Measurements from ENCODE around the gene MAZ. TPM values are rescaled to one million over a fixed set of nuclear protein-coding genes. Genes with fewer than 3 reads are reported as not detected.
"Not testable (repeated sequence)": the region's sequence is repeated elsewhere in the genome, so short reads cannot be mapped to it uniquely, and the experiment has no call there.

MAZ gene
- total RNA-seq, 2 donors from 2014 or later, result 242 to 254 TPM

DNA sequence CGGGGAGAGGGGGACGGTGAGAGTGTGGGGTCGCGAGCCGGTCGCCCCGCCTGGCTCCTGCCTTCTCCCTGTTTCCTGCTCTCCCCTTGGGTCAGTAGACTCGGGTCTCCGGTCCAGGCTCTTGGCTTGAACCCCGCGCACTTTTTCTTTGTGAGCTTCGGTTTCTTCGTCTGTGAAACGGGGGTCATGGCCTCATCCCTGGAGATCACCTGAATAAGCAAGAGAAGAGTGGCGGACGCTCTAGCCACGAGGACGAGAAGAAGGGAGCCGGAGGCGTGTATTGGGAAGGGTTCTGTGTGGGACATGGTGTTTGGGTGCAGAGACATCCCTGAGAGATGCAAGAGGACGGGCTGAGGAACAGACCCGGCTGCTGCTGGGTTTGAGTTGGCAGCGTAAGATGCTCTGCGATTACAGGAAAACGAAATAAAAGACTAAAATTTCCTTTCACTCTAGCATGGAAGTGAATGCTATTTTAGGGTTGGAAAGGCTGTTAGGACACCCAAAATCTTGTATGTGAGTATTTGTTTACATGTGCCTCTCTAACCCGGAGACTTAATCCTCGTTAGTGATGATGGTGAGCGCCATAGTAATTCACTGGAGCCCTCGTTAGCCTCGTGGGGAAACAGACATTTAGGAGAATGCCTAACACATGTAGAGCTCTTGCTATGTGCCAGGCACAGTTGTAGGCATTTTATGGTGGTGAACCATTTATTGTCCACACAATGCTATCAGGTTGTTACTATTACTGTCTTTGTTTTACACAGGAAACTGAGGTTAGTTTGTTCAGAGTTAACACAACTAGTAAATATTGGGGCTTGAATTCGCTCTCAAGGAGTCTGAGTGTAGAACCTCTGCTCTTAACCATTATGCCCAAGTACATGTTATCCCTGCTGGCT, 15.1 kb upstream of the MAZ start:
- Mint-ChIP-seq H3K27ac (peak overlapping the region; percentile 96), H3K27me3 (no peaks in the 10 kb centered on the region), H3K4me3 (peak overlapping the region; percentile 98), H3K36me3 (ENCODE audit: low read depth) (peaks cover 8% of the 10 kb centered on the region), H3K4me1 (peaks cover 33% of the 10 kb centered on the region)
- DNase-seq, result no peak
- ATAC-seq, result no peak
- no peaks in the 10 kb centered on the region for H3K9me3 ChIP-seq (ENCODE audit: control insufficient read depth, low read length, poor library complexity, severe bottlenecking)

DNA sequence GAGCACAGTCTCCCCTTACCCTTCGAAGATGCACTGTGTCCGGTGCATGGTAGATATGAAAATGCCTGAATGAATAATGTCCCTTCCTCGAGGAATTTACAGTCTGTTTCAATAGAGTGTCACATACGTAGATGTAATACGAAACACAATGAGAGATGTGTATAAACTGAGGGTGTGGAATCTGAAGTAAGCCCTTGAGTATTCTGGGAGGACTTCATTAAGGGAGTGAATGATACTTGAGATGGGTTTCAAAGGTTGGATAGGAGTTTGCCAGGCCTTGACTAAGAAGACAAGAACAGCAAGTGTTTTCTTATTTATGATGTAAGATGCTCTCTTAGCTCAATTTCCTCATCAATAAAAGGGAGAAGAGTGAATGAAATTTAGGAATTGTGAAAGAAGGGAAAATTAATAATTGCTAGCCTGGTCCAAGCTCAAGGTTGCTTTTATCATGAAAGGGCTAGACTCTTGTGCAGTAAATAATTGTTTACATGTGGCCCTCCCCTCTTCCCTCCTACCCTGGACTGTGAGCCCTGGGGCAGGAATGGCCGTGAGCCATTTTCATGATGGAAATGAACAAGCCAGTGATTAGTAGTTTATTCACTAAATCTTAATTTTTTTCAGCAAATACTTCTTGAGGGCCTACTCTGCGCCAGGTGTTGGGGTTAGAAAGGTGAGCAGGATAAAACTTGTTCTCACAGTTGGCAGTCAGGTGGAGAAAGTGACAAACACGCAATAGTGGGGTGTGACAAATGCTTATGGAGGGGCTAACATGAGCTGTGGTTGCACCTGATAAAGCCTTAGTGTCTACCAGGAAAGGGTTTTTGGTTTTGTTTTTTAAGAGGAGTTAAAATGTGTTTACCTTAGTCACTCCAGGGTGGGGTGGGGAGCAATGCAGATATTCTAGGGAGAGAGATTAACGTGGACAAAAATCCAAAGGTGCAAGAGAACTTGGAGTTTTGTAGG, 14.2 kb upstream of the MAZ start:
- no peak for ATAC-seq
- H3K27ac Mint-ChIP-seq, result peak overlapping the region; percentile 96
- peaks cover 10% of the 10 kb centered on the region for H3K36me3 Mint-ChIP-seq (ENCODE audit: low read depth)
- H3K27me3 Mint-ChIP-seq, result no peaks in the 10 kb centered on the region
- DNase-seq, result no peak
- H3K4me3 Mint-ChIP-seq, result peak overlapping the region; percentile 98
- peaks cover 33% of the 10 kb centered on the region for H3K4me1 Mint-ChIP-seq
- no peaks in the 10 kb centered on the region for H3K9me3 ChIP-seq (ENCODE audit: control insufficient read depth, low read length, poor library complexity, severe bottlenecking)

DNA sequence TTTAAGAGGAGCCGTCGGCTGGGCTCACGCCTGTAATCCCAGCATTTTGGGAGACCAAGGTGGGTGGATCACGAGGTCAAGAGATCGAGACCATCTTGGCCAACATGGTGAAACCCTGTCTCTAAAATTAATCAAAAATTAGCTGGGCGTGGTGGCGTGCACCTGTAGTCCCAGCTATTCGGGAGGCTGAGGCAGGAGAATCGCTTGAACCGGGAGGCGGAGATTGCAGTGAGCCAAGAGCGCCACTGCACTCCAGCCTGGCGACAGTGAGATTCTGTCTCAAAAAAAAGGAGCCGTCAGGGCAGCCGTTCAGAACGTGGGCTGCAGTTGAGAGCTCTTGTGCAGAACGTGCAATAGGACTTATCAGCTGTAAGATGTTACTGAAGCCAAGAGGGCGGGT, 13.2 kb upstream of the MAZ start:
- H3K9me3 ChIP-seq (ENCODE audit: control insufficient read depth, low read length, poor library complexity, severe bottlenecking); DNase-seq; H3K27me3 Mint-ChIP-seq; ATAC-seq; H3K4me3 Mint-ChIP-seq: not testable (repeated sequence)
- H3K36me3 Mint-ChIP-seq (ENCODE audit: low read depth), result peaks cover 12% of the 10 kb centered on the region
- peaks cover 33% of the 10 kb centered on the region for H3K4me1 Mint-ChIP-seq
- H3K27ac Mint-ChIP-seq, result peak overlapping the region; percentile 96

DNA sequence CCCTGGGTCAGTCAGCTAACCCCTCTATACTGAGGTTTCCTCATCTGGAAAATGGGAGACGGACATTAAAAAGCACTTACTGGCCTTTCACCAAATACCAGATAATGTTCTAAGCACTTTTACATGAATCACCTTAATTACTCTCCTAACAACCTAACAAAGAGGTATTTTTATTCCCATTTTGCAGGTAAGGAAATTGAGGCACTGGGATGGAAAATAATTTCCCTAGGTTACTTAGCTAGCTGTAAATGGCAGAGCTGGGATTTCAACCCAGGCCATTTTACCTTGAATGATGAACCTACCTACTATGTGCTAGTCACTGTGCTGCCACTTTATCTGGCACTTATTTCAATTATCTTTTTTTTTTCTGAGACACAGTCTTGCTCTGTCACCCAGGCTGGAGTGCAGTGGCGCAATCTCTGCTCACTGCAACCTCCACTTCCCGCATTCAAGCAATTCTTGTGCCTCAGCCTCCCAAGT, 12.1 kb upstream of the MAZ start:
- H3K9me3 ChIP-seq (ENCODE audit: control insufficient read depth, low read length, poor library complexity, severe bottlenecking), result no peaks in the 10 kb centered on the region
- no peak overlapping the region for H3K4me3 Mint-ChIP-seq
- DNase-seq (no peak), ATAC-seq (no peak)
- peak overlapping the region; percentile 53 for H3K27ac Mint-ChIP-seq
- peaks cover 31% of the 10 kb centered on the region for H3K4me1 Mint-ChIP-seq
- peaks cover 14% of the 10 kb centered on the region for H3K36me3 Mint-ChIP-seq (ENCODE audit: low read depth)
- H3K27me3 Mint-ChIP-seq, result no peaks in the 10 kb centered on the region

DNA sequence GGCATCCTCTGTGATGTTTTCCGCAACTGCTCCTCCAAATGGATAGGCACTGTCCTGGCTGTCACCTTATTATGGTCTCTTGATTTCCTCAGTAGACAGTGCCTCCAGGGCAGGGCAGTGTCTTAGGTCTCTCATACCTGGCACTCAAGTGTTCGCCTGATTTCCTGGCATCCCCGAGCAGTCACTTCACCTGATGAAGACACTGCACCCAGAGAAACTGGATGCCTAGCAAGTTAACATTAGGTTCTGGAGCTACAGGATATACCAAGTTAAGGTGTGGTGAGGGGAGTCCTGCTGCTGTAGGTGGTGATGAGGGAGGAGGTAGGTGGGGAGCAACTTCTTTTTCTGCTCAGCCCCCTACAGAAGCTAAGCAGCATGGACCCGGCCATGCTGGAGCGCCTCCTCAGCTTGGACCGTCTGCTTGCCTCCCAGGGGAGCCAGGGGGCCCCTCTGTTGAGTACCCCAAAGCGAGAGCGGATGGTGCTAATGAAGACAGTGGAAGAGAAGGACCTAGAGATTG, 3.9 kb upstream of the MAZ start:
- Mint-ChIP-seq H3K4me3 (peak overlapping the region; percentile 19), H3K27me3 (no peaks in the 10 kb centered on the region), H3K27ac (peak overlapping the region; percentile 100), H3K4me1 (peaks cover 24% of the 10 kb centered on the region), H3K36me3 (ENCODE audit: low read depth) (peaks cover 4% of the 10 kb centered on the region)
- no peaks in the 10 kb centered on the region for H3K9me3 ChIP-seq (ENCODE audit: control insufficient read depth, low read length, poor library complexity, severe bottlenecking)
- no peak for ATAC-seq
- no peak for DNase-seq

DNA sequence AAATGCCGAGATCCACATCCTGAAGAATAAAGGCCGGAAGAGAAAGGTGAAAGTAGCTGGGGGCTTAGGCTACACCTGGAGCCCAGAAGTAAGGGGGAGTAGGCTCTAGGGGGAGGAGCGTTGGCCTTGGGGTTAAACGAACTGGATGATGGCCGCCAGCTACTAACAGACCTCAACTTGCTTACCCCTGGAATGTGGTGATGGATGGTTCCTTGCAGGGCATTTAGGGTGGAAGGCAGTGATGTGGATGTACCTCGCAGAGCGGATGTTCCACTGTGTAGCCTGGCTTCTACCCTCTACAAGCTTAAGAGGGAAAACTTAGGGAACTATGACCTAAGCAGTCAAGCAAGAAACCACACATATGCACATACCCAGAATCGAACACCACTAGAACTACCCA, 2.3 kb upstream of the MAZ start:
- no peaks in the 10 kb centered on the region for H3K27me3 Mint-ChIP-seq
- DNase-seq (no peak), ATAC-seq (no peak)
- no peaks in the 10 kb centered on the region for H3K9me3 ChIP-seq (ENCODE audit: control insufficient read depth, low read length, poor library complexity, severe bottlenecking)
- H3K4me1 Mint-ChIP-seq, result peaks cover 38% of the 10 kb centered on the region
- peaks cover 2% of the 10 kb centered on the region for H3K36me3 Mint-ChIP-seq (ENCODE audit: low read depth)
- peak overlapping the region; percentile 100 for H3K27ac Mint-ChIP-seq
- peak overlapping the region; percentile 100 for H3K4me3 Mint-ChIP-seq

DNA sequence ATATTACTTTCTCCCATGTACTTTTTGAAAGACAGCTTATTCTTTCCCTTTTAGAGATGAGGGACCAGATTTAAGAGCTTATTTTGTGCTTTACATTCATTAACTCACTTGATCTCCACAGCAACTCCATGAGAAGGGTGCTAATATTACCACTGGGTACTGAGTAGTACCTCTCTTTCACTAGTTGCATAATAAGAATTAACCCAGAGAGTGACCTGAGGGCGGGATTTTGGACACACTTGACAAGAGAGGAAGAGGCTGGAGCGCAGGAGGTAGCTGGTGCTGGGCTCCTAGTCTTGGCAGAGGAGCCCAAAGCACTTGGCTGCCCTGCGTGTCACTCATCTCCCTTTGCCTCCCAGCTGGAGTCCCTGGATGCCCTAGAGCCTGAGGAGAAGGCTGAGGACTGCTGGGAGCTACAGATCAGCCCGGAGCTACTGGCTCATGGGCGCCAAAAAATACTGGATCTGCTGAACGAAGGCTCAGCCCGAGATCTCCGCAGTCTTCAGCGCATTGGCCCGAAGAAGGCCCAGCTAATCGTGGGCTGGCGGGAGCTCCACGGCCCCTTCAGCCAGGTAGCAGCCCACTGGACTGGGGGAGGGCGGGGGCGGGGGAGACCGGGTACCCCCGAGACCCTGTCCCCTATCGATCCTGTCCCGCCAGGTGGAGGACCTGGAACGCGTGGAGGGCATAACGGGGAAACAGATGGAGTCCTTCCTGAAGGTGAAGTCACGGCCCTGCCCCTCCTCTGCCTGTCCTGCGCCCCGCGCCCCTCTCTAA, 1.7 kb upstream of the MAZ start:
- peak overlapping the region; percentile 100 for H3K27ac Mint-ChIP-seq
- H3K36me3 Mint-ChIP-seq (ENCODE audit: low read depth), result peaks cover 2% of the 10 kb centered on the region
- H3K4me1 Mint-ChIP-seq, result peaks cover 38% of the 10 kb centered on the region
- H3K9me3 ChIP-seq (ENCODE audit: control insufficient read depth, low read length, poor library complexity, severe bottlenecking), result no peaks in the 10 kb centered on the region
- no peak for DNase-seq
- ATAC-seq, result no peak
- peak overlapping the region; percentile 100 for H3K4me3 Mint-ChIP-seq
- H3K27me3 Mint-ChIP-seq, result no peaks in the 10 kb centered on the region

DNA sequence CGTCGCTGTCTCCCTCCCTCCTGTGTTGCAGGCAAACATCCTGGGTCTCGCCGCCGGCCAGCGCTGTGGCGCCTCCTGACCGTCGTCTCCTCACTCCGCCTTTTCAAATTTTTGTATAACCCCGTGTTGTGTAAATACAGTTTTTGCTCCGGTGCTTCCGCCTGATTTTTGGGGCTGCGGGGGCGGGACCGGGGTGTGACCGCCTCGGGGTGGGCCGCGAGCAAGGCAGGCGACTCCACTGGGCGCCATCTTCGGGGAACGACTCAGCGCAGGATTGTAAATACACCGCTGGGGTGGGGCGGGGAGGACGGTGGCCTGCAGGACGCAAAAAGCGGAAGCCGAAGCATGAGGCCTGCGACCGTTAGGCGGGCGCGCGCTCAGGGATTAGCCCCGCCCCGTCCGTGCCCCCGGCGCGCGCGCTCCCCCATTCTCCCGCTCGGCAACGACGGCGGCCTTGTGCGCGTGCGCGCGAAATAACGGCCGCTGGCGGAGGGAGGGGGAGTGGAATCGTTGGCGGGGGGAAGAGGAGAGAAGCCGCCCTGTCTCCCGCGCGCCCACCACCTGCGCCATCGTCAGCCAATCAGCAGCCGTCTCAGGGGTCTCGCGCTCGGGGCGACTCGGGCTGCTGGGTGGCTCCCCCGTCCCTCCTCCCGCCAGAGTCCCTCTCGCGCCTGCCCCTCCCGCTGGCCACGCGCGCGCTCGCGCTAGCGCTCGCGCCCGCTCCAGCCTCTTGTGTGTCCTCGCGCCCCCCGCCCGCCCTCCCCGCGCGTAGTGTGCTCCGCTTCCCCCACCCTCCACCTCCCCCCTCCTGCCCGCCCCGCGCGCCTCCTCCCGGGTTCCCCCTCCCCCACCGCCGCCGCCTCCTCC, 864 bp upstream of the MAZ start:
- Mint-ChIP-seq H3K4me1 (peaks cover 44% of the 10 kb centered on the region), H3K27me3 (no peaks in the 10 kb centered on the region), H3K36me3 (ENCODE audit: low read depth) (peaks cover 2% of the 10 kb centered on the region), H3K27ac (peak overlapping the region; percentile 100), H3K4me3 (peak overlapping the region; percentile 100)
- DNase-seq, result peak; percentile 96
- ATAC-seq, result peak; percentile 74
- no peaks in the 10 kb centered on the region for H3K9me3 ChIP-seq (ENCODE audit: control insufficient read depth, low read length, poor library complexity, severe bottlenecking)

DNA sequence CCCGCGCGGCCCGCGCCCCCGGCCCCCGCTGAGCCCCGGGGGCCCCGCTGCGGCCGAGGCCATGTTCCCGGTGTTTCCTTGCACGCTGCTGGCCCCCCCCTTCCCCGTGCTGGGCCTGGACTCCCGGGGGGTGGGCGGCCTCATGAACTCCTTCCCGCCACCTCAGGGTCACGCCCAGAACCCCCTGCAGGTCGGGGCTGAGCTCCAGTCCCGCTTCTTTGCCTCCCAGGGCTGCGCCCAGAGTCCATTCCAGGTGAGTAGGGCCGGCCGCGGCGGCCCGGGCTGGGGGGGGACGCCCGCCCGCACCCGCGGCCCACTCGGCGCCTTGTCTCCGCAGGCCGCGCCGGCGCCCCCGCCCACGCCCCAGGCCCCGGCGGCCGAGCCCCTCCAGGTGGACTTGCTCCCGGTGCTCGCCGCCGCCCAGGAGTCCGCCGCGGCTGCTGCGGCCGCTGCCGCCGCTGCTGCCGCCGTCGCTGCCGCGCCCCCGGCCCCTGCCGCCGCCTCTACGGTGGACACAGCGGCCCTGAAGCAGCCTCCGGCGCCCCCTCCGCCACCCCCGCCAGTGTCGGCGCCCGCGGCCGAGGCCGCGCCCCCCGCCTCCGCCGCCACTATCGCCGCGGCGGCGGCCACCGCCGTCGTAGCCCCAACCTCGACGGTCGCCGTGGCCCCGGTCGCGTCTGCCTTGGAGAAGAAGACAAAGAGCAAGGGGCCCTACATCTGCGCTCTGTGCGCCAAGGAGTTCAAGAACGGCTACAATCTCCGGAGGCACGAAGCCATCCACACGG, 504 bp downstream of the MAZ start:
- Mint-ChIP-seq H3K4me1 (peaks cover 51% of the 10 kb centered on the region), H3K36me3 (ENCODE audit: low read depth) (peaks cover 2% of the 10 kb centered on the region), H3K27me3 (no peaks in the 10 kb centered on the region), H3K4me3 (peak overlapping the region; percentile 95), H3K27ac (peak overlapping the region; percentile 95)
- peak in 1 of 3 donors; percentile 41 for DNase-seq
- no peak for ATAC-seq
- H3K9me3 ChIP-seq (ENCODE audit: control insufficient read depth, low read length, poor library complexity, severe bottlenecking), result no peaks in the 10 kb centered on the region

DNA sequence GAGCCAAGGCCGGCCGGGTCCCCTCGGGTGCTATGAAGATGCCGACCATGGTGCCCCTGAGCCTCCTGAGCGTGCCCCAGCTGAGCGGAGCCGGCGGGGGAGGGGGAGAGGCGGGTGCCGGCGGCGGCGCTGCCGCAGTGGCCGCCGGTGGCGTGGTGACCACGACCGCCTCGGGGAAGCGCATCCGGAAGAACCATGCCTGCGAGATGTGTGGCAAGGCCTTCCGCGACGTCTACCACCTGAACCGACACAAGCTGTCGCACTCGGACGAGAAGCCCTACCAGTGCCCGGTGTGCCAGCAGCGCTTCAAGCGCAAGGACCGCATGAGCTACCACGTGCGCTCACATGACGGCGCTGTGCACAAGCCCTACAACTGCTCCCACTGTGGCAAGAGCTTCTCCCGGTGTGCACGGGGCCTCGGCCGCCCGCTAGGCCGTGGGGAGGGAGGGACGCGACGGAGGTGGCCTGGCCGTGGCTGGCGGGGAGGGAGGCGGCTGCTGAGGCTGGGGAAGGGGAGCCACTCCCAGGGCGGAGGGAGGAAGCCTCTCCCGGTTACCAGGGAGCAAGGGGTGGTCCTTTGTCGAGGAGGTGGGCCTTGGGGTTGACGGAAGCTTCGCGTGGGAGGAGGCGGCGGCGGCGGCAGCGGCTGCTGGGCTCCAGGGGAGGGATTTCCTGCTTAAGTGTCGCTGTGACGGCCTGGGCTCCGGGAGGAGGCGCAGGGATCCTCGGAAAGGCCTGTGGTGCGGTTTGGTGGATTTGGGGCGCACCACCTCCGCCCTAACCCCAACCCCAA, 1.3 kb downstream of the MAZ start:
- Mint-ChIP-seq H3K4me1 (peaks cover 51% of the 10 kb centered on the region), H3K4me3 (peak overlapping the region; percentile 95), H3K36me3 (ENCODE audit: low read depth) (peaks cover 2% of the 10 kb centered on the region), H3K27ac (peak overlapping the region; percentile 95), H3K27me3 (no peaks in the 10 kb centered on the region)
- peak; percentile 73 to 85 (median 76) for DNase-seq
- H3K9me3 ChIP-seq (ENCODE audit: control insufficient read depth, low read length, poor library complexity, severe bottlenecking), result no peaks in the 10 kb centered on the region
- peak; percentile 56 for ATAC-seq
